Measurements from ENCODE around the gene C1orf141. TPM values are rescaled to one million over a fixed set of nuclear protein-coding genes. Genes with fewer than 3 reads are reported as not detected.

The C1orf141 gene
- total and polyA plus RNA-seq, 3 experiments from 2014 or later, result not detected

DNA sequence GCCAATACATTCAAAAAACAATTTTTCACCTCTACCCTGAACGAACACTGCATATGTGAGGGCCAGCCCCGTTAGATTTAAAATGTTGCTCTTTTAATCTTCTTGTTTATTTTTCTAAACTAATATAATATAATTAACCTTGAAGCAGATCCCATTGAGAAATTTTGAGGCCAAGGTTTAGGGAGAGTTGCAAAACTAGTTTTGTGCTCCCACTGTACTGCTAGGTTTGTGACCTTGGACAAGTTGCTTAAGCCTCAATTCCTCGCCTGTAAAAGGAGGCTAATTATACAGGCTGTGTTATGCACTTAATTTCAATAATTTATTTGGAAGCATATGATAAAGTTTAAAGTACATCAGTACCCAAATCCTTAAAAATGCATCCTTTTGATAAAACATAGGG, 35.2 kb upstream of the C1orf141 start:
- Histone ChIP-seq H3K27me3 (ENCODE audit: insufficient read depth, low read length, poor library complexity, severe bottlenecking) (no peaks in the 10 kb centered on the region), H3K27ac (ENCODE audit: low read depth, low read length) (no peak overlapping the region), H3K4me1 (ENCODE audit: insufficient read depth, low read length) (peaks cover 34% of the 10 kb centered on the region), H3K9me3 (ENCODE audit: low read length) (no peaks in the 10 kb centered on the region), H3K36me3 (ENCODE audit: insufficient read depth, low read length) (no peaks in the 10 kb centered on the region), H3K4me3 (ENCODE audit: low read length) (no peak overlapping the region)
- ChIA-PET POLR2A (no interaction called here), CTCF (interaction anchor here (1.3 to 2.4 kb wide), 2 partner anchors 26 to 43 kb away, joined by 3 to 9 read pairs; no protein-coding TSS in a partner anchor)
- Mint-ChIP-seq H3K36me3 (peaks cover 0 to 9% (median 1%) of the 10 kb centered on the region in 3 donors), H3K27me3 (peaks cover 0 to 16% of the 10 kb centered on the region in 2 donors), H3K4me1 (peaks cover 39 to 54% (median 46%) of the 10 kb centered on the region in 3 donors), H3K9me3 (peaks cover 0 to under 1% (median 0%) of the 10 kb centered on the region in 5 donors), H3K4me3 (peak overlapping the region in 5 of 7 donors; percentile 15 to 91 (median 79)), H3K27ac (peak overlapping the region in 6 of 8 donors; percentile 35 to 96 (median 88))
- no peak for DNase-seq

DNA sequence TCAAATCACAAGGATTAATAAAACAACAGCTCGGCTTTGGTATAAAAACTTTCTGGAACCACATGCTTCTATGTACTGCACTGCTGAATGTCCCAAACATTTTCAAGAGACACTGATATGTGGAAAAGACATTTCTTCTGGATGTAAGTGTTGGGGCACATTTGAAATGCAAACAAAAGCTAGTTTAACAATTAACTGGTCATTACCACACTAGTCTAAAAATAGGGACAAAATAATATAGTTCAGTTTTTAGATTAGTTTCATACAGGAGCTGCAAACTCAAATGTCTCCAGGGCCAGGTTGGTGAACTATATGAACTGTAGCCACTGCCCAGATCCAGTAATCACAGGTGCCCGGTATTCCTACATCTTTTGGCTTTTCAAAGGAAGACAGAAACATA, 34.7 kb upstream of the C1orf141 start:
- ChIA-PET POLR2A (no interaction called here), CTCF (interaction anchor here (3.2 kb wide), 1 partner anchor 20 kb away, joined by 11 read pairs; no protein-coding TSS in a partner anchor)
- peak overlapping the region in 5 of 7 donors; percentile 15 to 91 (median 48) for H3K4me3 Mint-ChIP-seq
- Histone ChIP-seq H3K27ac (ENCODE audit: low read depth, low read length) (no peak overlapping the region), H3K9me3 (ENCODE audit: low read length) (no peaks in the 10 kb centered on the region), H3K4me3 (ENCODE audit: low read length) (no peak overlapping the region), H3K4me1 (ENCODE audit: insufficient read depth, low read length) (peaks cover 34% of the 10 kb centered on the region), H3K27me3 (ENCODE audit: insufficient read depth, low read length, poor library complexity, severe bottlenecking) (no peaks in the 10 kb centered on the region), H3K36me3 (ENCODE audit: insufficient read depth, low read length) (no peaks in the 10 kb centered on the region)
- no peak for DNase-seq
- peaks cover 39 to 55% (median 45%) of the 10 kb centered on the region in 3 donors for H3K4me1 Mint-ChIP-seq
- no peaks in the 10 kb centered on the region for H3K9me3 Mint-ChIP-seq
- H3K27ac Mint-ChIP-seq, result peak overlapping the region in 6 of 8 donors; percentile 35 to 96 (median 72)
- peaks cover 3 to 20% of the 10 kb centered on the region in 2 donors for H3K27me3 Mint-ChIP-seq
- H3K36me3 Mint-ChIP-seq, result peaks cover 0 to 7% (median 0%) of the 10 kb centered on the region in 3 donors

DNA sequence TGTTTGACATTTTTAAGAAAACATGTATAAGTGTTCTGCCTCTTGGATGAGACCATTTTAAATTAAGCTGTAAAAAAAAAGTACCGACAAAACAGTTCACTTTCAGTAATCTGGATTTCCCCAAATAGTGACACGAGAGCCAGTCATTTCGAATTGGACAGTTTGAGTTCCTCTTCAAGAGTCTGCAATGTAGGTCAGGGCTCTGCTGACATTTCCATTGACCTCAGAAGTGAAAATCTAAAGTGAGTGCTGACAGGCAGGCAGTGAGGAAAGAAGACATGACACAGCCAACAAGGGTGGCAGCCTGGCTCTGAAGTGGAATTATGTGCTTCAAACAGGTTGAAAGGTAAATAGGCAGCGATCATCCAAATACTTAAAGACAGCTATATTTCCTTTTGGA, 31.4 kb upstream of the C1orf141 start, which contains the start of gene IL23R:
IL23R (plus strand) TSS at position 259 of the 400 bp plus-strand sequence. CDS start 1,667 bp downstream, outside the sequence.
- H3K27me3 ChIP-seq (ENCODE audit: insufficient read depth, low read length, poor library complexity, severe bottlenecking), result no peaks in the 10 kb centered on the region
- no peaks in the 10 kb centered on the region for H3K36me3 ChIP-seq (ENCODE audit: insufficient read depth, low read length)
- ChIA-PET POLR2A (interaction anchor here (0.6 kb wide), 1 partner anchor 16 kb away, joined by 12 read pairs; no protein-coding TSS in a partner anchor), CTCF (interaction anchor here (1.8 to 3.2 kb wide), 2 partner anchors 16 to 17 kb away, joined by 4 to 11 read pairs; no protein-coding TSS in a partner anchor)
- peak within 1 kb of the TSS; percentile 30 to 98 (median 94) for H3K27ac Mint-ChIP-seq
- peaks cover 0 to 12% (median 0%) of the 10 kb centered on the region in 3 donors for H3K36me3 Mint-ChIP-seq
- peaks cover 20% of the 10 kb centered on the region for H3K4me1 ChIP-seq (ENCODE audit: insufficient read depth, low read length)
- H3K9me3 Mint-ChIP-seq, result no peaks in the 10 kb centered on the region
- H3K4me1 Mint-ChIP-seq, result peaks cover 25 to 36% (median 31%) of the 10 kb centered on the region in 3 donors
- no peak within 1 kb of the TSS for H3K4me3 ChIP-seq (ENCODE audit: low read length)
- peak in 3 of 5 donors; percentile 10 to 66 (median 53) for DNase-seq
- H3K9me3 ChIP-seq (ENCODE audit: low read length), result no peaks in the 10 kb centered on the region
- H3K4me3 Mint-ChIP-seq, result peak within 1 kb of the TSS in 6 of 7 donors; percentile 74 to 91 (median 90)
- peaks cover 3 to 33% of the 10 kb centered on the region in 2 donors for H3K27me3 Mint-ChIP-seq
- no peak within 1 kb of the TSS for H3K27ac ChIP-seq (ENCODE audit: low read depth, low read length)

DNA sequence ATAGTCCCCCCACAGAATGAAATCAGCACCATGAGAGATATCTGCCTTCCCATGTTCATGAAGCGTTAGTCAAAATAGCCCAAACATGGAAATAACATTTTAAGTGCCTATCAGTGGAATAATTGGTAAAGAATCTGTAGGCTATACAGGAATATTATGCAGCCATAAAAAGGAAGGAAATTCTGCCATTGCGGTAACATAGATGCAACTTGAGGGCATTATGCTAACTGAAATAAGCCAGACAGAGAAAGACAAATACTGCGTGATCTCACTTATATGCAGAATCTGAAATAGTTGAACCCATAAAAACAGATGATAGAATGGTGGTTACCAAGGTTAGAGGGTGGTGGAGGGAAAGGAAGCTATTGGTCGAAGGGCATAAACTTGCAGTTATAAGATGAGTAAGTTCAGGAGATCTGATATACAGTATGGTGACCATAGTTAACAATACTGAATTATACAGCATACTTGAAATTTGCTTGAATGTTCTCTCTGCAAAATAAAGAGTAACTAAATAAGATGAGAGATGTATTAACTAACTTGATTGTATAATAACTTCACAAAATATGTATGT, 30.8 kb upstream of the C1orf141 start:
- Mint-ChIP-seq H3K27ac (peak overlapping the region in 6 of 8 donors; percentile 76 to 98 (median 94)), H3K27me3 (peaks cover 3 to 33% of the 10 kb centered on the region in 2 donors), H3K36me3 (peaks cover 0 to 12% (median 0%) of the 10 kb centered on the region in 3 donors), H3K4me3 (peak overlapping the region in 2 of 7 donors; percentile 52 to 90), H3K9me3 (no peaks in the 10 kb centered on the region), H3K4me1 (peaks cover 18 to 30% (median 25%) of the 10 kb centered on the region in 3 donors)
- POLR2A ChIA-PET, result interaction anchor here (0.6 kb wide), 1 partner anchor 16 kb away, joined by 12 read pairs; no protein-coding TSS in a partner anchor
- DNase-seq, result no peak
- H3K4me3 ChIP-seq (ENCODE audit: low read length), result no peak overlapping the region
- H3K27ac ChIP-seq (ENCODE audit: low read depth, low read length), result no peak overlapping the region
- H3K4me1 ChIP-seq (ENCODE audit: insufficient read depth, low read length), result peaks cover 13% of the 10 kb centered on the region
- H3K36me3 ChIP-seq (ENCODE audit: insufficient read depth, low read length), result no peaks in the 10 kb centered on the region
- CTCF ChIA-PET, result interaction anchor here (1.8 kb wide), 1 partner anchor 16 kb away, joined by 4 read pairs; no protein-coding TSS in a partner anchor
- H3K9me3 ChIP-seq (ENCODE audit: low read length), result no peaks in the 10 kb centered on the region
- no peaks in the 10 kb centered on the region for H3K27me3 ChIP-seq (ENCODE audit: insufficient read depth, low read length, poor library complexity, severe bottlenecking)

DNA sequence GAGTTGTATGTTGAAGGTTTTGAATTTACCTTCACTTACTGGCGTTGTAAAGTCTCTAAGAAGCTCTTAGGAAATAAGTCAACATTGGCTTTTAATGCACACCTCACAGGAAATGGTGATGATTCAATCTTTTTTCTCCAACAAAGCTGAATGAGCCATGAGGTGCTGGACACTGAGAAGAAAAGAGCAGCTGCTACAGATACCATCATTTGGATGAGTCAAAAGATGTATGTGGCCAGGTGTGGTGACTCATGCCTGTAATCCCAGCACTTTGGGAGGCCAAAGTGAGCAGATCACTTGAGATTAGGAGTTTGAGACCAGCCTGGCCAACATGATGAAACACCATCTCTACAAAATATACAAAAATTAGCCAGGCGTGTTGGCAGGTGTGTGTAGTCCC, 28.2 kb upstream of the C1orf141 start:
- ChIA-PET POLR2A (no interaction called here), CTCF (interaction anchor here (1.1 kb wide), 1 partner anchor 49 kb away, joined by 5 read pairs; no protein-coding TSS in a partner anchor)
- H3K27ac ChIP-seq (ENCODE audit: low read depth, low read length), result no peak overlapping the region

DNA sequence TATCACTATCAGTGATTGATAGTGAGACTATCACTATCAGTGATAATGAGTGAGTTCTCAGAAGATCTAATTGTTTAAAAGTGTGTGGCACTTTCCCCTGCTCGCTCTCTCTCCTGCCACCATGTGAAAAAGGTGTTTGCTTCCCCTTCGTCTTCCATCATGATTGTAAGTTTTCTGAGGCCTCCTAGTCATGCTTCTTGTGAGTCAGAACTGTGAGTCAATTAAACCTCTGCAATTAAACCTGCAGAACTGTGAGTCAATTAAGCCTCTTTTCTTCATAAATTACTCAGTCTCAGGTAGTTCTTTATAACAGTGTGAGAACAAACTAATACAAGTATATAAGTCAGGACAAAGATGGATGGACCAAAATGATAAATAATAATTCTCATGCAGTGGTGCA, 24.5 kb upstream of the C1orf141 start:
- no peaks in the 10 kb centered on the region for H3K27me3 ChIP-seq (ENCODE audit: insufficient read depth, low read length, poor library complexity, severe bottlenecking)
- peaks cover 6% of the 10 kb centered on the region for H3K4me1 ChIP-seq (ENCODE audit: insufficient read depth, low read length)
- no peaks in the 10 kb centered on the region for H3K36me3 ChIP-seq (ENCODE audit: insufficient read depth, low read length)
- no peak for DNase-seq
- Mint-ChIP-seq H3K36me3 (peaks cover 0 to 16% (median 0%) of the 10 kb centered on the region in 3 donors), H3K4me1 (peaks cover 7 to 10% (median 8%) of the 10 kb centered on the region in 3 donors), H3K27me3 (peaks cover 11 to 46% of the 10 kb centered on the region in 2 donors), H3K9me3 (peaks cover 0 to 2% (median 0%) of the 10 kb centered on the region in 5 donors), H3K4me3 (no peak overlapping the region), H3K27ac (no peak overlapping the region)
- H3K9me3 ChIP-seq (ENCODE audit: low read length), result no peaks in the 10 kb centered on the region
- H3K4me3 ChIP-seq (ENCODE audit: low read length), result no peak overlapping the region
- POLR2A ChIA-PET, result no interaction called here
- CTCF ChIA-PET, result no interaction called here
- no peak overlapping the region for H3K27ac ChIP-seq (ENCODE audit: low read depth, low read length)

More for the DNA sequence above, 28.2 kb upstream of the C1orf141 start:
- Histone ChIP-seq H3K9me3 (ENCODE audit: low read length) (no peaks in the 10 kb centered on the region), H3K4me3 (ENCODE audit: low read length) (no peak overlapping the region), H3K36me3 (ENCODE audit: insufficient read depth, low read length) (no peaks in the 10 kb centered on the region), H3K4me1 (ENCODE audit: insufficient read depth, low read length) (peaks cover 6% of the 10 kb centered on the region), H3K27me3 (ENCODE audit: insufficient read depth, low read length, poor library complexity, severe bottlenecking) (no peaks in the 10 kb centered on the region)
- Mint-ChIP-seq H3K36me3 (peaks cover 0 to 12% (median 0%) of the 10 kb centered on the region in 3 donors), H3K9me3 (no peaks in the 10 kb centered on the region), H3K27me3 (peaks cover 9 to 41% of the 10 kb centered on the region in 2 donors), H3K4me1 (peaks cover 11 to 19% (median 17%) of the 10 kb centered on the region in 3 donors), H3K27ac (peak overlapping the region in 6 of 8 donors; percentile 55 to 79 (median 66)), H3K4me3 (peak overlapping the region in 2 of 7 donors; percentile 8 to 25)
- DNase-seq, result no peak

DNA sequence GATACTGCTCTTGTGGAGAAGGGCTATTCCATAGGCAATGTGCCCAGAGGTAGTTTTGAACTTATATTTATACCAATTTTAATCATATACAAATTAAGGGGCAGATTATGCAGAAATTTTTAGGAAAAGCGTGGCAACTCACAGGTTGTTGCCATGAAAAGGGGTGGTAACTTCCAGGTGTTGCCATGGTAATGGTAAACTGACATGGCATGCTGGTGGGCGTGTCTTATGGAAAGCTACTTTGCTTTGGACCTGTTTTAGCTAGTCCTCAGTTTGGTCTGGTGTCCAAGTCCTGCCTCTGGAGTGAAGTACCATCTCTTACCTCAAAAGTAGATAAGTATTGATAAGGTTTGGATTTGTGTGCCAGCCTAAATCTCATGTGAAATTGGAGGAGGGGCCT, 23.6 kb upstream of the C1orf141 start:
- POLR2A ChIA-PET, result no interaction called here
- Mint-ChIP-seq H3K9me3 (peaks cover 0 to 2% (median 0%) of the 10 kb centered on the region in 5 donors), H3K4me3 (no peak overlapping the region), H3K36me3 (peaks cover 0 to 20% (median 0%) of the 10 kb centered on the region in 3 donors), H3K4me1 (peaks cover 7 to 8% (median 7%) of the 10 kb centered on the region in 3 donors), H3K27me3 (peaks cover 15 to 45% of the 10 kb centered on the region in 2 donors), H3K27ac (no peak overlapping the region)
- Histone ChIP-seq H3K4me1 (ENCODE audit: insufficient read depth, low read length) (peaks cover 6% of the 10 kb centered on the region), H3K27ac (ENCODE audit: low read depth, low read length) (no peak overlapping the region), H3K9me3 (ENCODE audit: low read length) (no peaks in the 10 kb centered on the region), H3K27me3 (ENCODE audit: insufficient read depth, low read length, poor library complexity, severe bottlenecking) (no peaks in the 10 kb centered on the region), H3K4me3 (ENCODE audit: low read length) (no peak overlapping the region), H3K36me3 (ENCODE audit: insufficient read depth, low read length) (no peaks in the 10 kb centered on the region)
- CTCF ChIA-PET, result interaction anchor here (1.0 kb wide), 1 partner anchor 9 kb away, joined by 5 read pairs; no protein-coding TSS in a partner anchor
- DNase-seq, result no peak

DNA sequence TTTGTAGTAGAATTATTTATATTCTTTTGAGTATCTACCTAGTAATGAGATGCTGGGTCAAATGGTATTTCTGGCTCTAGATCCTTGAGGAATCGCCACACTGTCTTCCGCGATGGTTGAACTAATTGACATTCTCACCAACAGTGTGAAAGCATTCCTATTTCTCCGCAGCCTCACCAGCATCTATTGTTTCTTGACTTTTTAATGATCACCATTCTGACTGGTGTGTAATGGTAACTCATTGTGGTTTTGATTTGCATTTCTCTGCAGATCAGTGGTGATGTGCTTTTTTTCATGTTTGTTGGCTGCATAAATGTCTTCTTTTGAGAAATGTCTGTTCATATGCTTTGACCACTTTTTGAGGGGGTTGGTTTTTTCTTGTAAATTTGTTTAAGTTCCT, 16.2 kb upstream of the C1orf141 start:
- H3K27me3 ChIP-seq (ENCODE audit: insufficient read depth, low read length, poor library complexity, severe bottlenecking), result no peaks in the 10 kb centered on the region
- no peak overlapping the region for H3K4me3 ChIP-seq (ENCODE audit: low read length)
- Mint-ChIP-seq H3K4me3 (no peak overlapping the region), H3K4me1 (peaks cover 16 to 24% (median 18%) of the 10 kb centered on the region in 3 donors), H3K36me3 (peaks cover 0 to 15% (median 0%) of the 10 kb centered on the region in 3 donors), H3K9me3 (peaks cover 0 to 2% (median 0%) of the 10 kb centered on the region in 5 donors), H3K27ac (no peak overlapping the region), H3K27me3 (peaks cover 9 to 51% of the 10 kb centered on the region in 2 donors)
- no peaks in the 10 kb centered on the region for H3K36me3 ChIP-seq (ENCODE audit: insufficient read depth, low read length)
- no peaks in the 10 kb centered on the region for H3K9me3 ChIP-seq (ENCODE audit: low read length)
- no peak for DNase-seq
- POLR2A ChIA-PET, result no interaction called here
- peaks cover 11% of the 10 kb centered on the region for H3K4me1 ChIP-seq (ENCODE audit: insufficient read depth, low read length)
- CTCF ChIA-PET, result interaction anchor here (1.2 to 3.8 kb wide), 2 partner anchors 20 to 171 kb away, joined by 3 to 12 read pairs; no protein-coding TSS in a partner anchor
- H3K27ac ChIP-seq (ENCODE audit: low read depth, low read length), result no peak overlapping the region

Measured in CD8-positive, alpha-beta memory T cell (primary cell).